AG08396 (cell line): ENCODE data around the gene NFAM1.

ENCODE experiments used
- DNase-seq: peaks from one replicate; pipeline ENCODE4 v3.0.0; 2012; ENCODE audit warnings: low spot score, mixed read lengths

NFAM1 gene

DNA sequence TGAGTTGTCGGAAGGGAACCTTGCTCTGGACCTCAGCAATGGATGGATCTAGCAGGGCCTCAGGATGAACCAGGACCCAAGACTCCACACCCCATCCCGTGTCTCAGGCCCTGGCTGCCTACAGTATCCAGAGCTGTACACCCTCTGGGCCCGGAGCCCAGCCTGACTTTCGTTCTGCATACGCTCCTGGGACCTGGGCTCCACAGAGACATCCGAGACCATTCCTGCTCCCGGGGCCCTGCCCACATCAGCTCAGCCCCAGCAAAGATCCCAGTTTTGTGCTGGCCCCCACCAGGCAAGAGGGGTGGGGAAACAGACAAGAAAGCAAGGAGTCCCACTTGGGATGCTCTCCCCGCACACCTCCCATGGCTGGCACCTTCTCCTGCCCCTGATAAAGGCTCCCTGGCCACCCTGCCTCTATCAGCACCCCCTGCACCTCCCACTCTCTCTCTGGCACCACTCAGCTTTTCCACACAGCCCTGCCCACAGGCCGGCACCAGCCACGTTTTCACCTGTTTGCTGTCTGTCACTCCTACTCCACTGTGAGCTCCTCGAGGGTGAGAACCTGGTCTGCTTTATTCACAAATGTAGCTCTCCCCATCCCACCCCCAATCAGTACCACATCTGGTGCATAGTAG lies 97.2 kb downstream of the NFAM1 start:
- DNase-seq: no peak

DNA sequence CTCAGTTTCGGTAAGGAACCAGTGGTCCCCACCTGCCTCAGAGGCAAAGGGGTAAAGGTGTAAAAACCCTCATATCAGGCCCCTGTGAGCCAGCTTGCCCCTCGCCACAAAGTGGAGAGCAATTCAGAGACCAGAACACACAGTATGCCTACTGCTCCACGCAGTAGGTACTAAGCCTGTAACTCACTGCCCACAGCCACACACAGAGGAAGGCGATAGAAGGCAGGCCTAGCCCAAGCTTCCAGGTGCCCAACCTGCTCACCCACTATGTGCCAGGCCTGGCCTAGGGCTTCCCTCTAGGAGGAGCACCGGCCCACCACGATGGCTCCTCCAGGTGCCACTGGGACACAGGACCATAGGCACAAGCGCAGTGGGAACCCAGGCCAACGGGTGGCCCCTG lies 98.7 kb downstream of the NFAM1 start:
- no peak for DNase-seq

DNA sequence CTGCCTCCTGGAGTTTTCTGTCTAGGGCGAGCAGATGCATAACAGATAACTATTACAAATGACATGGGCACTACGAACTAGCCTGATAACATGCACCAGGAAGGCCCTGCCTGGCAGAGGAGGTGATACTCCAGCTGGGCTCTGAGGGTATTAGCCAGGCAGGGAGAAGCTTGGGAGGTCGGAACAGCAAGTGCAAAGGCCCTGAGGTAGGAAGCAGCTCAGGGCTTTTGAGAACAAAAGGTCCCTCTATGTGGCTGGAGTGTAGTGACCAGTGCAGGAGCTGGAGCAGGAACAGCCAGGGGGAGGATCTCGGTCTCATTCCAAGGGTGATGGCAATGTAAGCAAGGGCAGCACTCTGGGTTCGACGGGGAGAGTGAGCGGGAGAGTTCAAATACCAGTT lies 100.1 kb downstream of the NFAM1 start:
- DNase-seq: no peak

DNA sequence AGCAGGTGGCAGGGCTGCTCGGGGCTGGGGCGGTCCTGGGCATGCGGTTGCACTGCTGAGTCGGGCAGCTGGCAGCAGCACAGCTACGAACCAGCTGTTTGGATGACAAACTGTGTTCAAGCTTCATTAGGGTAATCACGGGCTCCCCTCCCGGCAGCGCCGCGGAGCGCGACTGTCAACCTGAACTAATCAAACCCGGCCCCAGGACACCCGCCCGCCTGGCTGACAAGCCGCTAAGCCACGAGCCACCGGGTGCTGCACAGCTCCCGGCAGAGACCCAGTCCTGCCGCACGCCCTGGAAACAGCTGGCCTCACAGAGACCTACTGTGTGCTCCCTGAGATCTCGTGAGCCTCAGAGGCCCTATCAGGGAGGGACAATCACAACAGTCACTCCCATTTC lies 101.2 kb downstream of the NFAM1 start:
- no peak for DNase-seq
